HG02588 (cell line): ENCODE measurements around the gene TRPV4.

Experiments used
- ATAC-seq: cut with Tn5 transposase; IDR thresholded peaks from one replicate; pipeline ENCODE4 v1.9.1; 2021; ENCODE audit warnings: mild to moderate bottlenecking, moderate library complexity; ENCODE audit not compliant: unreplicated experiment

TRPV4 gene

GRCh38 chr12:109741970-109742703, 91.1 kb downstream of the TRPV4 start:
- no peak for ATAC-seq

GRCh38 chr12:109741286-109741969, 91.8 kb downstream of the TRPV4 start:
- ATAC-seq: no peak

GRCh38 chr12:109740694-109741245, 92.4 kb downstream of the TRPV4 start:
- ATAC-seq: no peak

- no peak for ATAC-seq
These were observed 93.2 kb downstream of the TRPV4 start for GRCh38 chr12:109739747-109740693.

GRCh38 chr12:109738878-109739665, 94.1 kb downstream of the TRPV4 start:
- no peak for ATAC-seq

- no peak for ATAC-seq
These were observed 95.0 kb downstream of the TRPV4 start for GRCh38 chr12:109738209-109738608.

GRCh38 chr12:109737631-109738030, 95.6 kb downstream of the TRPV4 start:
- ATAC-seq: no peak

GRCh38 chr12:109737126-109737525, 96.1 kb downstream of the TRPV4 start:
- no peak for ATAC-seq

- no peak for ATAC-seq
These were observed 96.6 kb downstream of the TRPV4 start for GRCh38 chr12:109736552-109737108.

GRCh38 chr12:109735825-109736551, 97.2 kb downstream of the TRPV4 start:
- ATAC-seq: no peak

- no peak for ATAC-seq
These were observed 98.1 kb downstream of the TRPV4 start for GRCh38 chr12:109735051-109735521.

GRCh38 chr12:109734219-109735000, 98.8 kb downstream of the TRPV4 start:
- ATAC-seq: no peak
